ENCODE measurements around the gene DAPP1.

DNA sequence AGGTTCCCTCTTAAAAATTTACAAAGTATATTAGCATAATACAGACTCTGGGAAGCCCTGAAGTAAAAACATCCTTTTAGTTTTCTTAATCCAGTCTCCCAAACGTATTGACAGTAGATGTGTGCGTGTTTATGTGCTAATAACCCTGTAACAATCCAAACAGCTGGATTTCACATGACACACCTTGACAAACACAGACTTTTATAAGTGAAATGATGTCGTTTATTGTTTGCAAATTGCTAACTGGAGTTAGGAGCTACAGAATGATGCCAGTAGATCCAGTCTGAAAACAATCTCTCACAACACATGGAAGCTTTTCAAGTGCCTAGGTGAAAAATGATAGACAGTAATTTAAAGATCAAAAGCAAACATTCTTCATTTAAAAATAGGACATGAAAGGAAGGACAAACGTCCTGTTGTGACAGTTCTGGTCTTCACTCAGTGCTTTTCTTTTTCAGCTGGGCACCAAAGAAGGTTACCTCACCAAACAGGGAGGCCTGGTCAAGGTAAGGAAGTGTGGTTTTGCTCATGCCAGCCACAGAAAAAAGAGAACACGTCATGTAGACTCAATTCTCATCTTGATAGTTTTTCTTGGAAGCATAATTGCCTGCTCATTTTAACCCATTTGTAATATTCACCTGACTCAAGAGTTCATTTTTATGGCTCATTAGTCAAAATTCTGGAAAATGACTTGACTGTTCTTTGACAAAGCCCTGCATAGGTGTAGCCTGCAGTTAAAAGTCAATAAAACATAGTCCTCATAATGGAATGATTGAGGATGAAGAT, 44.7 kb downstream of the DAPP1 start:
- no peak for TF ChIP-seq EZH2 (IDR thresholded peaks at IDR 0.05; ENCODE audit: borderline replicate concordance, low read depth, low read length, poor library complexity, severe bottlenecking)
- TF ChIP-seq, protein P1, sequence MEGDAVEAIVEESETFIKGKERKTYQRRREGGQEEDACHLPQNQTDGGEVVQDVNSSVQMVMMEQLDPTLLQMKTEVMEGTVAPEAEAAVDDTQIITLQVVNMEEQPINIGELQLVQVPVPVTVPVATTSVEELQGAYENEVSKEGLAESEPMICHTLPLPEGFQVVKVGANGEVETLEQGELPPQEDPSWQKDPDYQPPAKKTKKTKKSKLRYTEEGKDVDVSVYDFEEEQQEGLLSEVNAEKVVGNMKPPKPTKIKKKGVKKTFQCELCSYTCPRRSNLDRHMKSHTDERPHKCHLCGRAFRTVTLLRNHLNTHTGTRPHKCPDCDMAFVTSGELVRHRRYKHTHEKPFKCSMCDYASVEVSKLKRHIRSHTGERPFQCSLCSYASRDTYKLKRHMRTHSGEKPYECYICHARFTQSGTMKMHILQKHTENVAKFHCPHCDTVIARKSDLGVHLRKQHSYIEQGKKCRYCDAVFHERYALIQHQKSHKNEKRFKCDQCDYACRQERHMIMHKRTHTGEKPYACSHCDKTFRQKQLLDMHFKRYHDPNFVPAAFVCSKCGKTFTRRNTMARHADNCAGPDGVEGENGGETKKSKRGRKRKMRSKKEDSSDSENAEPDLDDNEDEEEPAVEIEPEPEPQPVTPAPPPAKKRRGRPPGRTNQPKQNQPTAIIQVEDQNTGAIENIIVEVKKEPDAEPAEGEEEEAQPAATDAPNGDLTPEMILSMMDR (conservative IDR thresholded peaks at IDR 0.05; ENCODE audit: low read depth, low read length), result no peak
